HepG2 (cell line): Measurements from ENCODE around the gene BAIAP2L2. TPM values are rescaled to one million over a fixed set of nuclear protein-coding genes. Genes with fewer than 3 reads are reported as not detected.

Source experiments
- AKAP8 ChIP-seq: sonication (generic); formaldehyde crosslinking; IDR thresholded peaks from 2 replicates; pipeline ENCODE4 v1.5.1; 2020; ENCODE audit warnings: mild to moderate bottlenecking, missing genetic modification reagents
- ETV5 ChIP-seq: IDR thresholded peaks from 2 replicates; pipeline ENCODE4 v1.6.1; 2018; ENCODE audit warnings: missing biosample characterization, missing genetic modification reagents, inconsistent platforms, borderline replicate concordance
- ISL2 ChIP-seq: sonication (generic); formaldehyde crosslinking; IDR thresholded peaks from 2 replicates; pipeline ENCODE4 v1.5.0; 2020; ENCODE audit warnings: missing genetic modification reagents
- ISX ChIP-seq: sonication (generic); formaldehyde crosslinking; conservative IDR thresholded peaks from 2 replicates; pipeline ENCODE4 v1.5.0; 2020; ENCODE audit warnings: missing genetic modification reagents
- KLF11 ChIP-seq: IDR thresholded peaks from 2 replicates; pipeline ENCODE4 v1.6.1; 2016; ENCODE audit warnings: missing compliant biosample characterization
- KLF16 ChIP-seq, 2 experiments: sonication (generic) in 1 of 2; formaldehyde crosslinking in 1 of 2; IDR thresholded peaks; 2 replicates each; pipeline versions ENCODE4 v1.6.1 to v1.8.0; 2016 to 2023; ENCODE audit warnings: missing genetic modification reagents in 2 of 2, missing compliant biosample characterization in 1 of 2
- MATR3 ChIP-seq: sonication (generic); formaldehyde crosslinking; IDR thresholded peaks from 2 replicates; pipeline ENCODE4 v1.4.0; 2020; ENCODE audit warnings: missing genetic modification reagents
- NPAS2 ChIP-seq: sonication (generic); formaldehyde crosslinking; IDR thresholded peaks from 2 replicates; pipeline ENCODE4 v1.8.0; 2022; ENCODE audit warnings: mild to moderate bottlenecking, missing genetic modification reagents, borderline replicate concordance
- RBM22 ChIP-seq: fragments of 200-400 bp; formaldehyde crosslinking; optimal IDR thresholded peaks from 2 replicates; pipeline ENCODE3; 2017; ENCODE audit warnings: mild to moderate bottlenecking, low read length, moderate library complexity
- SRSF1 ChIP-seq: fragments of 200-400 bp; formaldehyde crosslinking; optimal IDR thresholded peaks from 2 replicates; pipeline ENCODE3; 2017; ENCODE audit warnings: mild to moderate bottlenecking, low read depth, low read length, moderate library complexity
- TBX2 ChIP-seq: sonication (generic); formaldehyde crosslinking; IDR thresholded peaks from 2 replicates; pipeline ENCODE4 v1.5.0; 2020; ENCODE audit warnings: missing genetic modification reagents, mild to moderate bottlenecking, borderline replicate concordance
- XRCC5 ChIP-seq: fragments of 200-400 bp; formaldehyde crosslinking; optimal IDR thresholded peaks from 2 replicates; pipeline ENCODE3; 2017; ENCODE audit warnings: mild to moderate bottlenecking, low read length
- ZKSCAN5 ChIP-seq: sonication (generic); formaldehyde crosslinking; IDR thresholded peaks from 2 replicates; pipeline ENCODE4 v1.5.1; 2020; ENCODE audit warnings: mild to moderate bottlenecking, missing genetic modification reagents
- ZNF12 ChIP-seq: sonication (generic); formaldehyde crosslinking; IDR thresholded peaks from 2 replicates; pipeline ENCODE4 v1.5.0; 2020; ENCODE audit warnings: missing genetic modification reagents
- ZNF362 ChIP-seq: sonication (generic); formaldehyde crosslinking; IDR thresholded peaks from 2 replicates; pipeline ENCODE4 v1.4.0; 2020; ENCODE audit warnings: missing genetic modification reagents, mild to moderate bottlenecking, borderline replicate concordance
- ZNF432 ChIP-seq: sonication (generic); formaldehyde crosslinking; IDR thresholded peaks from 2 replicates; pipeline ENCODE4 v1.5.0; 2020; ENCODE audit warnings: missing genetic modification reagents, mild to moderate bottlenecking, borderline replicate concordance
- ZNF709 ChIP-seq: sonication (generic); formaldehyde crosslinking; IDR thresholded peaks from 2 replicates; pipeline ENCODE4 v1.5.0; 2020; ENCODE audit warnings: mild to moderate bottlenecking, missing genetic modification reagents
- polyA plus RNA-seq, 8 experiments: library from polyadenylated mRNA; depleted of rRNA in 3 of 8; stranded (reverse) in 7 of 8; unstranded in 1 of 8; fragments of >200 nt; fragmentation: Illumina TruSeq in 4 of 8; extraction: Trizol in 4 of 8; gene quantifications; 2 replicates each; pipeline versions ENCODE4 v1.2.1 to v1.2.3, GENCODE V29; 2011 to 2016; ENCODE audit warnings: low read depth in 4 of 8, missing spikeins in 1 of 8, mixed read lengths in 1 of 8; ENCODE audit not compliant: insufficient read depth in 1 of 8
- total RNA-seq, 5 experiments: library from RNA; depleted of rRNA; stranded (reverse); fragments of >200 nt; fragmentation: Illumina TruSeq; extraction: Trizol; gene quantifications; 2 replicates each; pipeline ENCODE4 v1.2.3, GENCODE V29; 2016; ENCODE audit warnings: low read depth in 1 of 5
- TF ChIP-seq, protein P1 (sequence below): sonication (generic); formaldehyde crosslinking; IDR thresholded peaks from one replicate; pipeline ENCODE4 v1.5.1; 2020; ENCODE audit warnings: mild to moderate bottlenecking, missing genetic modification reagents; ENCODE audit errors: not compliant biosample characterization
- TF ChIP-seq, protein P2 (sequence below): sonication (generic); formaldehyde crosslinking; IDR thresholded peaks from 2 replicates; pipeline ENCODE4 v1.5.0; 2020; ENCODE audit warnings: mild to moderate bottlenecking, missing genetic modification reagents, borderline replicate concordance

The BAIAP2L2 gene
- total and polyA plus RNA-seq, 2 of the 13 experiments (the other 11 are each of a cell fraction or from before 2014, with no cell fraction given) = 4.4 to 7.5 TPM

- TF ChIP-seq ZNF362 (CRISPR knock-in tag) (no peak), MATR3 (CRISPR knock-in tag) (no peak), SRSF1 (no peak), XRCC5 (no peak), ZNF432 (CRISPR knock-in tag) (no peak), NPAS2 (CRISPR knock-in tag) (no peak), AKAP8 (CRISPR knock-in tag) (no peak), ZNF12 (CRISPR knock-in tag) (no peak), TBX2 (CRISPR knock-in tag) (no peak), ISL2 (CRISPR knock-in tag) (no peak), KLF11 (no peak), RBM22 (no peak), ETV5 (no peak), ZNF709 (no peak), KLF16 (CRISPR knock-in tag; IDR thresholded peaks at IDR 0.05) (no peak), ISX (CRISPR knock-in tag) (no peak), ZKSCAN5 (CRISPR knock-in tag) (no peak)
- TF ChIP-seq, protein P1, sequence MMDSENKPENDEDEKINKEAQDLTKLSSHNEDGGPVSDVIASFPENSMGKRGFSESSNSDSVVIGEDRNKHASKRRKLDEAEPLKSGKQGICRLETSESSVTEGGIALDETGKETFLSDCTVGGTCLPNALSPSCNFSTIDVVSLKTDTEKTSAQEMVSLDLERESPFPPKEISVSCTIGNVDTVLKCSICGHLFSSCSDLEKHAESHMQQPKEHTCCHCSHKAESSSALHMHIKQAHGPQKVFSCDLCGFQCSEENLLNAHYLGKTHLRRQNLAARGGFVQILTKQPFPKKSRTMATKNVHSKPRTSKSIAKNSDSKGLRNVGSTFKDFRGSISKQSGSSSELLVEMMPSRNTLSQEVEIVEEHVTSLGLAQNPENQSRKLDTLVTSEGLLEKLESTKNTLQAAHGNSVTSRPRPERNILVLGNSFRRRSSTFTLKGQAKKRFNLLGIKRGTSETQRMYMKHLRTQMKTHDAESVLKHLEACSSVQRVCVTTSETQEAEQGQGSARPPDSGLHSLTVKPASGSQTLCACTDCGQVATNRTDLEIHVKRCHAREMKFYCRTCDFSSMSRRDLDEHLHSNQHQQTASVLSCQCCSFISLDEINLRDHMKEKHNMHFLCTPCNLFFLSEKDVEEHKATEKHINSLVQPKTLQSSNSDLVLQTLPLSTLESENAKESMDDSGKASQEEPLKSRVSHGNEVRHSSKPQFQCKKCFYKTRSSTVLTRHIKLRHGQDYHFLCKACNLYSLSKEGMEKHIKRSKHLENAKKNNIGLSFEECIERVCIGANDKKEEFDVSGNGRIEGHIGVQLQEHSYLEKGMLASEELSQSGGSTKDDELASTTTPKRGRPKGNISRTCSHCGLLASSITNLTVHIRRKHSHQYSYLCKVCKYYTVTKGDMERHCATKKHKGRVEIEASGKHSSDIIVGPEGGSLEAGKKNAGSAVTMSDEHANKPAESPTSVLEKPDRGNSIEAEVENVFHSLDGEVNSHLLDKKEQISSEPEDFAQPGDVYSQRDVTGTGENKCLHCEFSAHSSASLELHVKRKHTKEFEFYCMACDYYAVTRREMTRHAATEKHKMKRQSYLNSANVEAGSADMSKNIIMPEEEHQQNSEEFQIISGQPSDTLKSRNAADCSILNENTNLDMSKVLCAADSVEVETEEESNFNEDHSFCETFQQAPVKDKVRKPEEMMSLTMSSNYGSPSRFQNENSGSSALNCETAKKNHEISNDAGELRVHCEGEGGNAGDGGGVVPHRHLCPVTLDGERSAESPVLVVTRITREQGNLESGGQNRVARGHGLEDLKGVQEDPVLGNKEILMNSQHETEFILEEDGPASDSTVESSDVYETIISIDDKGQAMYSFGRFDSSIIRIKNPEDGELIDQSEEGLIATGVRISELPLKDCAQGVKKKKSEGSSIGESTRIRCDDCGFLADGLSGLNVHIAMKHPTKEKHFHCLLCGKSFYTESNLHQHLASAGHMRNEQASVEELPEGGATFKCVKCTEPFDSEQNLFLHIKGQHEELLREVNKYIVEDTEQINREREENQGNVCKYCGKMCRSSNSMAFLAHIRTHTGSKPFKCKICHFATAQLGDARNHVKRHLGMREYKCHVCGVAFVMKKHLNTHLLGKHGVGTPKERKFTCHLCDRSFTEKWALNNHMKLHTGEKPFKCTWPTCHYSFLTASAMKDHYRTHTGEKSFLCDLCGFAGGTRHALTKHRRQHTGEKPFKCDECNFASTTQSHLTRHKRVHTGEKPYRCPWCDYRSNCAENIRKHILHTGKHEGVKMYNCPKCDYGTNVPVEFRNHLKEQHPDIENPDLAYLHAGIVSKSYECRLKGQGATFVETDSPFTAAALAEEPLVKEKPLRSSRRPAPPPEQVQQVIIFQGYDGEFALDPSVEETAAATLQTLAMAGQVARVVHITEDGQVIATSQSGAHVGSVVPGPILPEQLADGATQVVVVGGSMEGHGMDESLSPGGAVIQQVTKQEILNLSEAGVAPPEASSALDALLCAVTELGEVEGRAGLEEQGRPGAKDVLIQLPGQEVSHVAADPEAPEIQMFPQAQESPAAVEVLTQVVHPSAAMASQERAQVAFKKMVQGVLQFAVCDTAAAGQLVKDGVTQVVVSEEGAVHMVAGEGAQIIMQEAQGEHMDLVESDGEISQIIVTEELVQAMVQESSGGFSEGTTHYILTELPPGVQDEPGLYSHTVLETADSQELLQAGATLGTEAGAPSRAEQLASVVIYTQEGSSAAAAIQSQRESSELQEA (CRISPR knock-in tag) = peak; percentile 71
- TF ChIP-seq, protein P2, sequence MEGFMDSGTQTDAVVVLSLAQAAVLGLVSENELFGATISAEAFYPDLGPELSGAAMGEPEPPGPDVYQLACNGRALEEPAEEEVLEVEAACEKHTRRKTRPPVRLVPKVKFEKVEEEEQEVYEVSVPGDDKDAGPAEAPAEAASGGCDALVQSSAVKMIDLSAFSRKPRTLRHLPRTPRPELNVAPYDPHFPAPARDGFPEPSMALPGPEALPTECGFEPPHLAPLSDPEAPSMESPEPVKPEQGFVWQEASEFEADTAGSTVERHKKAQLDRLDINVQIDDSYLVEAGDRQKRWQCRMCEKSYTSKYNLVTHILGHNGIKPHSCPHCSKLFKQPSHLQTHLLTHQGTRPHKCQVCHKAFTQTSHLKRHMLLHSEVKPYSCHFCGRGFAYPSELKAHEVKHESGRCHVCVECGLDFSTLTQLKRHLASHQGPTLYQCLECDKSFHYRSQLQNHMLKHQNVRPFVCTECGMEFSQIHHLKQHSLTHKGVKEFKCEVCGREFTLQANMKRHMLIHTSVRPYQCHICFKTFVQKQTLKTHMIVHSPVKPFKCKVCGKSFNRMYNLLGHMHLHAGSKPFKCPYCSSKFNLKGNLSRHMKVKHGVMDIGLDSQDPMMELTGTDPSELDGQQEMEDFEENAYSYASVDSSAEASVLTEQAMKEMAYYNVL (CRISPR knock-in tag) = no peak
These were observed 1.7 kb downstream of the BAIAP2L2 start (continued) for GRCh38 chr22:38108561-38109319.
